Activated CD4-positive, alpha-beta T cell treated with anti-CD3 and anti-CD28 coated beads, Interleukin-2, amount 10 ng/mL, durations not matched to agents 24 days and 14 days (primary cell): Measurements from ENCODE around the gene HEY2. TPM values are rescaled to one million over a fixed set of nuclear protein-coding genes. Genes with fewer than 3 reads are reported as not detected.
A peak's percentile ranks its signal among the peaks of the same experiment; 100 is the strongest.

Experiments used
- DNase-seq: peaks from one replicate; pipeline ENCODE4 v3.0.0; 2022
- H3K27ac Mint-ChIP-seq: one replicate; pipeline ENCODE4 v1.8.0; 2022; ENCODE audit warnings: mild to moderate bottlenecking, mixed read lengths
- H3K27me3 Mint-ChIP-seq: one replicate; pipeline ENCODE4 v1.8.0; 2022; ENCODE audit warnings: mixed read lengths
- H3K36me3 Mint-ChIP-seq: one replicate; pipeline ENCODE4 v1.8.0; 2022; ENCODE audit warnings: low read depth, mild to moderate bottlenecking, mixed read lengths
- H3K4me1 Mint-ChIP-seq: one replicate; pipeline ENCODE4 v1.8.0; 2021; ENCODE audit warnings: mixed read lengths
- H3K4me3 Mint-ChIP-seq: one replicate; pipeline ENCODE4 v1.8.0; 2022; ENCODE audit warnings: mild to moderate bottlenecking, moderate library complexity, mixed read lengths
- H3K9me3 Mint-ChIP-seq: one replicate; pipeline ENCODE4 v1.8.0; 2021; ENCODE audit warnings: mixed read lengths
- intact Hi-C: fragments of 100-400 bp; cut with micrococcal nuclease; formaldehyde crosslinking; loops from one replicate; pipeline ENCODE4 v1.15.1; 2023
- total RNA-seq: library from RNA; stranded (reverse); gene quantifications from 2 replicates; pipeline ENCODE4 v1.2.3, GENCODE V29; 2022

The HEY2 gene
- total RNA-seq, 1 donor from 2014 or later, result not detected

DNA sequence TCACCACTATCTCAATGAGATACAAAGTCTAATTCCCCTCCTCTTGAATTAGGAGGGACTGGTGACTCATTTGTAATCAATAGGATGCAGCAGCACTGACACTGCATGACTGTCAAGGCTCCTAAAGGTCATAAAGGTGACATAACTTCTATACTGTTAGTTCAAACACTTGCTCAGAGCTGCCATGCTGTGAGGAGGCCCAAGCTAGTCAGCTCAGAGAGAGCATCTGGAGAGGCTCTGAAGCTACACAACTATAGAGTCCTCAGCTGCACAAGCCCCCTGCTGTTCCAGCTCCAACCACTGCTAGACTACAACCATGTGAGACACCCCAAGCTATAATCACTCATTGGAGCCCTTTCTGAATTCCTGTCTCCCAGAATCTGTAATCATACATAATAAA lies 17.0 kb upstream of the HEY2 start:
- Mint-ChIP-seq H3K36me3 (no peaks in the 10 kb centered on the region), H3K27ac (no peak overlapping the region), H3K4me1 (no peaks in the 10 kb centered on the region), H3K27me3 (peaks cover 59% of the 10 kb centered on the region), H3K4me3 (no peak overlapping the region), H3K9me3 (no peaks in the 10 kb centered on the region)
- DNase-seq, result no peak
- intact Hi-C loops, result no loop called here

DNA sequence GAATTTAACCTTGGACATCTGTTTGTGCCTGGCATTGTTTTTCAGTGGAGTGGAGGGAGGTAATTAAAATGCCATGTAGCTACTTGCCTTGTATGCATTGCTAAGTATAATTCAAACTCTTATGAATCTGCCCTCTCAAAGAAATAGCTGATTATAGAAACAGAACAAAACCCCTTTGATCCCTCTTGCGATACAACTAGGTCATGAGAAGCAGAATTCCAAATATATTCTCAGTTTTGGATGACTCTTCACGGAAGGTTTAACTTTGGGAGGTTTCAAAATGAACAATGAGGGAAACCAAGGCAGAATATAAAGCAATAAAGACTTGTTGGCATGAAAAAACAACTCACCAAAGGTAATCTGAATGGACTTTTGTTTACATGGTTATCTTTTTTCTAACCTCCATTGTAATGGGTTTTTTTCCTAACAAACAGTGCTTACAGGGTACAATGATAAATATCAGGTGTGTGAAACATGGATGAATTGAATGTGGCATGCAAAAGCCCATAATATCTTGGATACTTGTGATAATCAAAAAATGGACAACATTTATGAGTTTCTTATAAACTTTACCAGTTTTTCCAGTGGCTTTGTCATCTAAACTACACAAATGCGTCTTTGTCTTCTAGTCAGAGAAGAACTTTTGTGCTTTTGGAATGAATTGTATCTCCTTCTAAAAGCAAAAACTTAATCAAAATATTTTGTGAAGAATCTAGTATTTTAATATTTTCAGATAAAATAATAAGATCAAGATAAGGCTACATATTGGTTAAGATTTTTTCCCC lies 15.7 kb upstream of the HEY2 start:
- no peaks in the 10 kb centered on the region for H3K4me1 Mint-ChIP-seq
- H3K27me3 Mint-ChIP-seq, result peaks cover 56% of the 10 kb centered on the region
- H3K27ac Mint-ChIP-seq, result no peak overlapping the region
- H3K9me3 Mint-ChIP-seq, result no peaks in the 10 kb centered on the region
- H3K36me3 Mint-ChIP-seq, result no peaks in the 10 kb centered on the region
- no peak overlapping the region for H3K4me3 Mint-ChIP-seq
- intact Hi-C loops, result no loop called here
- DNase-seq, result no peak

DNA sequence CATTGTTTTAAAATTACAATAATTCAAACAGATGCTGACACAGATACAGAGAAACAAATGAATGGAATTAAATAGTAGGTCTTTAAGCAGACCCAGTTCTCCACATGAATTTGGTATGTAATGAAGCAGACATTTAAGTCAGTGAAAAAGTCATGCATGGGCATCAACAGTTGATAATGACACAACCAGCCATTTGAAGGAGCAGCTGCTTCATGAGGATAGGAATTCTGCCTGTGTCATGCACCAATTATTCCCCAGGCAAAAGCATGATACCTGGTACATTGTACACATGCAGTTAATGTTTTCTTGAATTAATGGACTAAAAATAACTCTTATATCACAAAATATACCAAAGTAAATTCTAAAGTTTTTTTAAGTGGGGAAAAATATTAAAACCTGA lies 11.2 kb upstream of the HEY2 start:
- no peak for DNase-seq
- H3K27me3 Mint-ChIP-seq, result peaks cover 53% of the 10 kb centered on the region
- no peak overlapping the region for H3K27ac Mint-ChIP-seq
- no peaks in the 10 kb centered on the region for H3K4me1 Mint-ChIP-seq
- no peaks in the 10 kb centered on the region for H3K9me3 Mint-ChIP-seq
- intact Hi-C loops, result no loop called here
- no peak overlapping the region for H3K4me3 Mint-ChIP-seq
- no peaks in the 10 kb centered on the region for H3K36me3 Mint-ChIP-seq

DNA sequence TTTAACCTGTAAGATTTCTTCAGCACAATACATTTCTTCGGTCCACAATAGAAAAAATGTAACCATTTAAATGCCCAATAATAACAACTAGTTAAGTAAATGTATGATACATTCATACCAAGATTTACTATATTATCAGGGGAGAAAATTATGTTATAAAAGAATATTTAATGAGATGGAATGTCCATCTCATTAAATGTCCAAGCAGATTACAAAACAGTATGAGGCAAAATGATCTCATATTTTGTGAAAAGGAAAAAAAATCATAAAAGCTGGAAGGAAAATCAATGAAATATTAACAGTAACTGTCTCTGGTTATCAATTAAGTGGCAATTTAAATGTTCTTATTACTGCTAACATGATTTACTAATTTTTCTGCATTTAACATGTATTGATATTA lies 10.1 kb upstream of the HEY2 start:
- Mint-ChIP-seq H3K9me3 (no peaks in the 10 kb centered on the region), H3K4me1 (no peaks in the 10 kb centered on the region), H3K4me3 (no peak overlapping the region), H3K27ac (no peak overlapping the region), H3K27me3 (peaks cover 54% of the 10 kb centered on the region), H3K36me3 (no peaks in the 10 kb centered on the region)
- DNase-seq, result no peak
- intact Hi-C loops, result no loop called here

DNA sequence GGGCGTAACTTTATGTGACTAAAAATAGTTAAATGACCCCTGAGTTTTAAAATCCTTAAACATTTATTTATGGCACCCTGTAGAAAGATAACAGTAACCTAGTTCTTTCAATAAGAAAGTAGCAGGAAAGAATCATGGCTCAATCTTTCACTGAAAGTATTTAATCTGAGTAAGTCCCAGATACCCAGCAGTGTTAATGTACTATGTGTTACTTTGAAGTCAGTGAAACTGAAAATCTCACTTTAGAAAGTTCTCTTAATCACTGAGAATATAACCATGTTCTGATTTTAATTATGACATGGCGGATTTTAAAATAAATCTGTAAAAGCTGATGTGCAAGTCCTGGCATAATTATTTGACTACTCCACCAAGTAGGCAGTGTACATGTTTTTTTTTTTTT lies 8.1 kb upstream of the HEY2 start:
- Mint-ChIP-seq H3K4me1 (peaks cover 5% of the 10 kb centered on the region), H3K36me3 (no peaks in the 10 kb centered on the region), H3K9me3 (no peaks in the 10 kb centered on the region), H3K4me3 (no peak overlapping the region), H3K27ac (no peak overlapping the region), H3K27me3 (peaks cover 59% of the 10 kb centered on the region)
- no peak for DNase-seq
- intact Hi-C loops, result no loop called here

DNA sequence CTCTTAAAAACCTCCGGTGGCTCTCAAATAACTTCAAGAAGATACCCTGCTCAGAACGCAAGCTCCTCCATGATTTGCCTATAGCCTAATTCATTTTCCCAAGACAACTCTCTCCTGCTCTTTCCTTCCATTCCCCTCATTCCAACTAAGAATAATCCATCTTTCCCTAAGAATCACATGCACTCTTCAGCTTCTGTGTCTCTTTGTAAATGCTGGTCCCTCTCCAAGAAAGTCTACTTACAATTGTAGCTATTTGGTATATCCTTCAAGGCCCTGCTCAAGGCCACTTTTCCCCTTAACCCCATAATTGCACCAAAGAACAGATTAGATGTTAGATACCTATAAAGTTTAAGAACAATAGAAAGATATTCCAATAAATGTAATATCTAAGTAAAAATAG lies 7.4 kb upstream of the HEY2 start:
- H3K27me3 Mint-ChIP-seq, result peaks cover 60% of the 10 kb centered on the region

DNA sequence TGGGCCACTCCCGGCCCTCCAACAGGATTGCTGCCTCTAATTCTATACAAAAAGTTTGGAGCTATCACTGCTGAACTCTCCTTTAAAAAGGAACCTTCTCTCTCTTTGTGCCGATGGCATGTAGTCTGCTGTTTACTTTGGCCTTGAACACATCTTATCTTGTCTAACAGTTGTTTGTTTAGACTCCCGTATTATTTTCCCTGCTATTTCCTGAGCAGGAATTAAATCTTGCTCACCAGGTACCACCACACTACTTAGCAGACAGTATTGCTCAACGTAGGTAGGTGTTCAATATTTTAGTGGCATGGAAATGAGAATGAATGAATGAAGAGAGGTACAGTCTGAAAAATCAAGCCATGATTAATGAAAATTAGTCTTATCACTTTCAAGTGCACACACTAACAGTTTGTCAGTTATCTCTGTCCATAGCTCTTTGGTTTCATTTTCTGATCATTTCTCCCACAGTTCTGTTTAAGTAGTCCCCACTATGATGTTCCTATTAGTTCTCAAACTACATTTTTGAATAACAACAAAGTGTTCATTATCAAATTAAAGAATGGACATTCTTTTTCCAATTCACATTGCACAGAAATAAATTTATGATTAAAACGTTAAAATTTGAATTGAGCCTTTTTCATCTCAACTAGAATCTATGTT lies 6.8 kb upstream of the HEY2 start:
- intact Hi-C loops, result no loop called here
- Mint-ChIP-seq H3K4me3 (no peak overlapping the region), H3K27me3 (peaks cover 61% of the 10 kb centered on the region), H3K36me3 (peaks cover 4% of the 10 kb centered on the region), H3K27ac (no peak overlapping the region), H3K9me3 (no peaks in the 10 kb centered on the region), H3K4me1 (peaks cover 14% of the 10 kb centered on the region)
- DNase-seq, result no peak

More for the DNA sequence above, 7.4 kb upstream of the HEY2 start:
- Mint-ChIP-seq H3K36me3 (peaks cover 4% of the 10 kb centered on the region), H3K27ac (no peak overlapping the region), H3K9me3 (no peaks in the 10 kb centered on the region), H3K4me1 (peaks cover 11% of the 10 kb centered on the region), H3K4me3 (no peak overlapping the region)
- DNase-seq, result no peak
- intact Hi-C loops, result no loop called here

DNA sequence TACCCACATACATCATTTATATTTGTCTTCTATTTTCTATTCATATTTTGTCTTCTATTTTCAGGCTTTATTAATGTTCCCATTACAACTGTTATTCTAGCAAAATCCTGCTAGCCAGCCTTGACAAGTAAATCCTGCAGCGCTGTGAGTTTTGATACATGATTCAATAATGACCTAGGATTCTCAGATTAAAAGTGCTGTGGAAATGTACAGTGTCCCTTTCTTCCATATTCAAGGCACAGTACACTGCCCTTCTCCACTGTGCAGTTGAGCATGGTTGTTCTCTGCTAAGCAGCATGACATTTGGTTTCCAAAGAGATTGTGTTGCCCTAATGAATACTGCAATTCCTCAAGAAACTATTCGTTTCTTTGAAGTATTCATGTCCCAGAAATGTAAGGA lies 5.8 kb upstream of the HEY2 start:
- H3K27me3 Mint-ChIP-seq, result peaks cover 66% of the 10 kb centered on the region
- intact Hi-C loops, result no loop called here
- H3K36me3 Mint-ChIP-seq, result peaks cover 4% of the 10 kb centered on the region
- no peak for DNase-seq
- no peaks in the 10 kb centered on the region for H3K9me3 Mint-ChIP-seq
- H3K4me3 Mint-ChIP-seq, result no peak overlapping the region
- H3K27ac Mint-ChIP-seq, result no peak overlapping the region
- peaks cover 20% of the 10 kb centered on the region for H3K4me1 Mint-ChIP-seq

DNA sequence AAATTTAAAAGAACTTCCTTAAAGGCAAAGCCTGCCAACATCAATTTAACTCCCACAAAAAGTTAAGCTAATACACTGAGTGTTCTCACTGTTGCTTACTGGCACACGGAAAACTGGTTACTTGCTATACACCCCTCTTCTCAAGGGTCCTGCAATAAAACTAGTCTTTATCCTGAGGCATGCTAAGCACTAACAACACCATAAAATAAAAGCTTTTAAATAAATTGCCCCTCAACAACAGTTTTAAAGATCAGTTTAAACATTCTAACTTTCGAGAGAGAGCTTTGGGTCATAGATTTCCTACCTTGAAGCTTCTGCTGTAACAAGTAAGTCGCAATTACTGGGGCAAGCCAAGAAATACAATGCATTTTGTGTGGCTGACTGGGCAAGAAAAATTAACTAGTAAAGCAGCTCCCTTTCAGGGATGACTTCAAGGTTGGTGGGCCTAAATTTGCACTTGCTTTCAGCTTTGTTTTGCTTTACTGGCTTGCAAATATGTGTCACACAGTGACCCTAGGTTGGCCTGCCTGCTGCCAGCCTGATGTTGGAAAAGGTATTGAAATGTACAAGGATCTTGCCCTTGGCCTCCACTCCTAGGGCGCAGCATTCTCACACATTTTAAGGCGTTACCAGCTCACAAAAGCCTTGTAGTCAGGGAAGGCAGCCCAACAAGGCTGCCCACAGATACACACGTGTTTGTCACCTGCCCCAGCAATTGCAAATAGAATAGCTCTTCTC lies 4.0 kb upstream of the HEY2 start:
- H3K27me3 Mint-ChIP-seq, result peaks cover 72% of the 10 kb centered on the region
- intact Hi-C loops, result loop anchor here (5.0 kb wide), 1 partner anchor 233 kb away; no protein-coding TSS in a partner anchor

DNA sequence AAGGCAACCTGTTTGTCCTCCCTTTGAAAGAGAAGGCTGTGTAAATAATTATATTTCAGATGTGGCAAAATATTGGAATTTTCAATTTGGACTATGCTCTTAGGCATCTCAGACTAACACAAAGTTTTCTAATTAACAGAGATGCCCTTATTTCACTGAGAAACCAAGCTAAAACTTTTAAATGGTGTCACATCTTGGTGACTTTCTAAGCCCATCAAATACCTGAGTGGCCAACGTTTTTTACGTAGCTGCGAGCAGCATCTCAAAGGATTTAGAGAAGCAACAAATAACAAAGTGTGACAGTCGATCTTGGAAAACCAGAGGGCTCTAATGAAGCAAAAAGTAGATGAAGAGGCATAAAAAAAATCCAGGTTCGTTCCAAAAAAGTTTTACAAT lies 3.4 kb upstream of the HEY2 start:
- H3K4me1 Mint-ChIP-seq, result peaks cover 33% of the 10 kb centered on the region
- intact Hi-C loops, result loop anchor here (5.0 kb wide), 1 partner anchor 234 kb away; no protein-coding TSS in a partner anchor
- no peak for DNase-seq
- H3K9me3 Mint-ChIP-seq, result no peaks in the 10 kb centered on the region
- no peak overlapping the region for H3K27ac Mint-ChIP-seq
- peak overlapping the region; percentile 86 for H3K4me3 Mint-ChIP-seq
- H3K27me3 Mint-ChIP-seq, result peaks cover 72% of the 10 kb centered on the region
- peaks cover 6% of the 10 kb centered on the region for H3K36me3 Mint-ChIP-seq

More for the DNA sequence above, 4.0 kb upstream of the HEY2 start:
- H3K27ac Mint-ChIP-seq, result no peak overlapping the region
- no peaks in the 10 kb centered on the region for H3K9me3 Mint-ChIP-seq
- peaks cover 30% of the 10 kb centered on the region for H3K4me1 Mint-ChIP-seq
- peaks cover 6% of the 10 kb centered on the region for H3K36me3 Mint-ChIP-seq
- no peak overlapping the region for H3K4me3 Mint-ChIP-seq
- no peak for DNase-seq

DNA sequence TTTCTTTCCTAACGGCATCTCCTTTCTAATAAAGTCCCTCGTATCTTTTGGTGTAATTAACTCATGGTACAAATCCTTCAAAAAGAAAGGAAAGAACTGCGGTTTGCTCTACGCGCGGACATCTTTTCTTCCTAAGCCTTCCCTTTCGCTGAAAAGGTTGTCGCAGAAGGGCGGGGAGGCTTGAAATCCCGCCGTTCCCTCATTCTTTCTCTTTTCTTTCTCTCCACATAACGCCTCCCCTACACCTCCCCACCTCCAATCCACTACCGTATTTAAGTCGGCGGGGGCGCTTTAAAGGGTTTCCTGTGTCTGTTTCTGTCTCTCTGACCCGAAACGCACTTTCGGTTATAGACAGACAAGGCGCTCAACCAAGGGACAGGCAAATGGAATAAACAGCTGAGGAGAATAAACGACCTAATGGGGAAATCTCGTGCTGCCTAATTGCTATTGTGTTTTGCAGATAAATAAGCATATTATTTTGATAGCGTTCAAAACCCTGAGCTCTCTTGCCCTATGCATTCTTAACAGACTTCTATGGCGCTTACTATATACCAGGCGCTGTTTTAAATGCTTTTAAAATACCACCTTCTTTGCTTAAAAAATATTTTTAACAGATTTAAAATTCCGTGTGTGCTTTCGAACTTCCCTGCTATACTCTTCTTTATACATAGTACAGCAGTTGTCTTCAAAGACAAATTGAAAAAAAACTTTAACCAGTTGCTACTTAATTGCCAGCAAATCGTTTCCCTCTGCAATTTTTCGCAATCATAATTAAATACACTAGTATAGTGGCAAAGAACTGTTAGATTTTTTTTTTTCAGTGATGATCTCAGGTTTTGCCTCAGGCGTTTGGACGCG lies 2.5 kb upstream of the HEY2 start:
- peaks cover 33% of the 10 kb centered on the region for H3K4me1 Mint-ChIP-seq
- peak overlapping the region; percentile 44 for H3K27ac Mint-ChIP-seq
- peaks cover 6% of the 10 kb centered on the region for H3K36me3 Mint-ChIP-seq
- intact Hi-C loops, result loop anchor here (5.0 kb wide), 1 partner anchor 235 kb away; no protein-coding TSS in a partner anchor
- H3K9me3 Mint-ChIP-seq, result no peaks in the 10 kb centered on the region
- peaks cover 76% of the 10 kb centered on the region for H3K27me3 Mint-ChIP-seq
- H3K4me3 Mint-ChIP-seq, result peak overlapping the region; percentile 86
- peak; percentile 91 for DNase-seq

DNA sequence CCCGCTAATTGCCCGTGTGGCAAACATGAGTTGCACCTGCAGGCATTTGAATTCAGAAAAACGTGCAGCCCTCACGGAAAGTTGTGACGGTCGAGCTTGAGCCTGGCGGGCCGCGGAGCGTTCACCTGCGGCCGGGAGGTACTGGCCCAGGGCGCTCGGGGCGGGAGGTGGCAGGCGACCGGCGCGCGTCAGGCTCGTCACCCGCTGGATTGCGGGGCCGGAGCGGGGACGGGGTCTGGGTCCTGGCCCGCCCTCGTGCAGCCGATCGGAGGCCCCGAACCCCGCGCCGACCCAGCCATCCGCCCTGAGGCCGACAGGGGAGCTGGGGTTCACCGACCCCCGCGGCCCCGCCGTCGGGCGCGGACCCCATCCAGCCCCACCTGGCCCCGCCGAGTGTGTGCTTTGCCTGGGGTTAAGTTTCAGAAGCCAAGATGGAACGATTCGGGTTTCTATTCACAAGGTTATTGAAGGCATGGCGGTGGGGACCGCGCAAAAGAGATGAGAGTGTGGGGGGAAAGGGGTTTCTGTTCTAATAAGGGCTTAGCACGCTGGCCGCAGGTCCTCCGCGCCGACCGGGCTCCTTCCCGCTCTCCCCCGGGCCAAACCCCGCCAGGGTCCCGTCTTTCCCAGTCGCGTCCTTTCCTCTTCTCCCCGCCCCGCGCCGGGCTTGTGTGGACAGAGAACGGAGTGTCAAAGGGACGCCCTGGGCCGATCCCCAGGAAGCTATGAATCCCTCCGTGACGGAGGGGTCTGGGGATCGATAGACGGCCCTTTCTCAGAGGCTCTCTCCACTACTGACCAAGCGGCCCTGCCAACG lies 1.6 kb upstream of the HEY2 start:
- DNase-seq, result peak; percentile 73
- no peaks in the 10 kb centered on the region for H3K9me3 Mint-ChIP-seq
- H3K4me3 Mint-ChIP-seq, result peak overlapping the region; percentile 86
- H3K27ac Mint-ChIP-seq, result no peak overlapping the region
- intact Hi-C loops, result loop anchor here (2.0 to 5.0 kb wide), 2 partner anchors 33 to 235 kb away; no protein-coding TSS in a partner anchor
- H3K27me3 Mint-ChIP-seq, result peaks cover 75% of the 10 kb centered on the region
- peaks cover 33% of the 10 kb centered on the region for H3K4me1 Mint-ChIP-seq
- peaks cover 6% of the 10 kb centered on the region for H3K36me3 Mint-ChIP-seq
